Mononuclear cell (primary cell): ENCODE results near the gene TACR1. TPM values are rescaled to one million over a fixed set of nuclear protein-coding genes. Genes with fewer than 3 reads are reported as not detected.

Experiments
- H3K27me3 ChIP-seq: 2 replicates; pipeline ENCODE4 v1.6.0; 2011; ENCODE audit warnings: low read length, control low read depth; ENCODE audit not compliant: insufficient read depth
- H3K4me1 ChIP-seq: 2 replicates; pipeline ENCODE4 v1.5.1; 2011; ENCODE audit warnings: mild to moderate bottlenecking, low read length, control low read depth; ENCODE audit not compliant: insufficient read depth
- H3K4me3 ChIP-seq: 2 replicates; pipeline ENCODE4 v1.5.1; 2011; ENCODE audit warnings: mild to moderate bottlenecking, low read length, moderate library complexity
- H3K9me3 ChIP-seq: 2 replicates; pipeline ENCODE4 v1.5.1; 2011; ENCODE audit warnings: low read depth, mild to moderate bottlenecking, control low read depth, low read length
- total RNA-seq: library from RNA; depleted of rRNA; stranded (reverse); fragments of >200 nt; gene quantifications from one replicate; pipeline ENCODE4 v1.2.3, GENCODE V29; 2012

TACR1 gene
- total RNA-seq, 1 donor, result under 0.01 TPM

DNA sequence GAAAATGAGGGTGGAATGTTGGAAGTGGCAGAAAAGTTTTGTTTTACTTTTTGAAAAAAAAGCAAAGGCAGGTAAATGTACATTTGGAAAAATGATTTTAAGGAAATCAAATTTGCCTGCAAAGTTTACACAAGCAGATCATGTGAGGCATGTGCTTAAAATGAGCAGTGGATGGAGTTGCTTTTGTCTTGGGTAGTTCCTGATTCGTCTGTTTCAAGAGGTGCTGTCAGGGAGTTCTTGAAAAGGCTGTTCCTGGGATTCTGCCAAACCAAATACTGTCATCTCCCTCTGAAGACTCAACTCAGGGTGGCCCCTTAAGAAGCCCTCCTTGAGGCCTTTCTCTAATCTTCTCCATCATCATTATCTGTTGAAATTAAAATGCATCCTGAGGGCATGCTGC, 59.0 kb downstream of the TACR1 start:
- H3K4me1 ChIP-seq, result no peaks in the 10 kb centered on the region
- no peaks in the 10 kb centered on the region for H3K9me3 ChIP-seq
- no peaks in the 10 kb centered on the region for H3K27me3 ChIP-seq
- H3K4me3 ChIP-seq, result no peak overlapping the region

- H3K4me1 ChIP-seq, result no peaks in the 10 kb centered on the region
- no peak overlapping the region for H3K4me3 ChIP-seq
- H3K9me3 ChIP-seq, result no peaks in the 10 kb centered on the region
- H3K27me3 ChIP-seq, result no peaks in the 10 kb centered on the region
Measured at GRCh38 chr2:75139171-75139570, 60.1 kb downstream of the TACR1 start.

DNA sequence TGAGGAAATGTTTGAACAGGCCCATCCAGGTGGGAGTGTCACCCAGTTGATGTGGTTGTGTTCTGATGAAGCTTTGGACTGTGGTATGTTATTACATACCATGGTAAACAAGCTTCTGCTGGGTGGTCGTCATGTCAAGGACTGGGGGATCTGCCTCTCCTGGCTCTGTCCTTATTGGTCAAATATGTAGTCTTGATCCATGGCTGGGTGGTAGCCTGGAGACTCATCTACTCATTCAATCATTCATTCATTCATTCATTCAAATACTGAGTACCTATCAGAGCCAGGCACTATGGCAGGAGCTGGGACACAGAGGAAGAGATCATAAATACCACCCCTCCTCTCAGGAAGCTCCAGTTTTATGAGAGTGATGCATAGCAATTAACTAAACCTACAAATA, 60.8 kb downstream of the TACR1 start:
- H3K9me3 ChIP-seq, result no peaks in the 10 kb centered on the region
- H3K4me1 ChIP-seq, result no peaks in the 10 kb centered on the region
- no peaks in the 10 kb centered on the region for H3K27me3 ChIP-seq
- no peak overlapping the region for H3K4me3 ChIP-seq

GRCh38 chr2:75135776-75136400, 63.4 kb downstream of the TACR1 start:
- no peaks in the 10 kb centered on the region for H3K9me3 ChIP-seq
- no peaks in the 10 kb centered on the region for H3K4me1 ChIP-seq
- H3K4me3 ChIP-seq, result no peak overlapping the region
- no peaks in the 10 kb centered on the region for H3K27me3 ChIP-seq

- no peak overlapping the region for H3K4me3 ChIP-seq
- no peaks in the 10 kb centered on the region for H3K9me3 ChIP-seq
- no peaks in the 10 kb centered on the region for H3K4me1 ChIP-seq
- H3K27me3 ChIP-seq, result no peaks in the 10 kb centered on the region
Measured at GRCh38 chr2:75134860-75135259, 64.5 kb downstream of the TACR1 start.

GRCh38 chr2:75133621-75134570, 65.4 kb downstream of the TACR1 start:
- H3K27me3 ChIP-seq, result no peaks in the 10 kb centered on the region
- no peaks in the 10 kb centered on the region for H3K9me3 ChIP-seq
- H3K4me3 ChIP-seq, result no peak overlapping the region

GRCh38 chr2:75130171-75130570, 69.1 kb downstream of the TACR1 start:
- no peaks in the 10 kb centered on the region for H3K4me1 ChIP-seq
- H3K4me3 ChIP-seq, result no peak overlapping the region
- H3K9me3 ChIP-seq, result no peaks in the 10 kb centered on the region

More at GRCh38 chr2:75133621-75134570, 65.4 kb downstream of the TACR1 start:
- H3K4me1 ChIP-seq, result no peaks in the 10 kb centered on the region

GRCh38 chr2:75123876-75124275, 75.4 kb downstream of the TACR1 start:
- no peaks in the 10 kb centered on the region for H3K9me3 ChIP-seq
- H3K4me3 ChIP-seq, result no peak overlapping the region
- H3K27me3 ChIP-seq, result no peaks in the 10 kb centered on the region
- no peaks in the 10 kb centered on the region for H3K4me1 ChIP-seq

More at GRCh38 chr2:75130171-75130570, 69.1 kb downstream of the TACR1 start:
- H3K27me3 ChIP-seq, result no peaks in the 10 kb centered on the region

DNA sequence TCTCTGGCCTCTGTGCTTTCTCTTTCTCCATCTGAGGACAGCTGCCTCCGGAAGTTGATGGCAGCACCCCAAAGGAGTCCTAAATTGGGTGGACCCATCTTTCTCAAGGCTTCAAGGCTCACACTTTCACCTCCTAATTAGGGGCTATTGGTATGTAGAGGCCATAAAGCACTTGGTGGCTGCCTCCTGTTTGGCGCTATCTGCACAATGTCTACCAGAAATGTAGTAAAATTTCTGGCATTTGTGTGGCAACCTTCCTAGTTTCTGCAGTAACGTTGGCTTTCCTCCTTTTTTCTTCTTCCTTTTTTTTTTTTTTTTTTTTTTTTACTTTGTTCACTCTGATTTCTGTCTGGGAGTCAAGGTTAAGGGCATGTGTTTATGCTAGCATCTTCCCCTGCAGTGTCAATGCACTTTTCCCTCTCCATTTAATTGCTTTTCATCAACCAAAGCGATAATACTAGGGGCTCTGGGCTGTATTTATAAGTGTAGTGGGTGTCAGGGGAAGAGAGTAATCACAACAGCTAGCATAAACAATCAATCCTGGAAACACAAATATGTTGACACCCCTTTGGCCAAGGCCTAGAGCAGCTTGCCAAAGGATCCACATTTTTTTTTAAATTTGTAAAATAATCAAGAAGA, 86.0 kb downstream of the TACR1 start:
- H3K27me3 ChIP-seq, result no peaks in the 10 kb centered on the region
- no peaks in the 10 kb centered on the region for H3K4me1 ChIP-seq
- H3K4me3 ChIP-seq, result no peak overlapping the region
- no peaks in the 10 kb centered on the region for H3K9me3 ChIP-seq

- H3K4me3 ChIP-seq, result no peak overlapping the region
- H3K27me3 ChIP-seq, result no peaks in the 10 kb centered on the region
- H3K9me3 ChIP-seq, result no peaks in the 10 kb centered on the region
- H3K4me1 ChIP-seq, result no peaks in the 10 kb centered on the region
Measured at GRCh38 chr2:75108937-75109482, 90.3 kb downstream of the TACR1 start.

DNA sequence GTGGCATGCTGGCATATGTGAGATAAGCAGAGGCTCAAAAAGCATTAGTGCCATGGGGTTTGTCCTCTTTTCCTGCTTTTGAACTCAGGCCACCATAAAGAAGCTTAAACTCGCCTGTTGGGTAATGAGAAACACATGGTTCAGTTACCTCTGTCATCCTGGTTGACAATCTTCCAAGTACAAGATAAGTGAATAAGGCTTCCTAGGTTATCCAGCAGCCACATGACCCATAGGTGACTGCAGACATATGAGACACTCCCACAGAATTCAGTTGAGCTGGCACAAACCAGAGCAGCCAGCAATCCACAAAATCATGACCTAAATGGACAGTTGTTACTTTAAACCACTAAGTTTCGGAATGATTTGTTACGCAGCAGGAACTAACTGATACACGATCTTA, 97.3 kb downstream of the TACR1 start:
- Histone ChIP-seq H3K27me3 (no peaks in the 10 kb centered on the region), H3K4me1 (no peaks in the 10 kb centered on the region), H3K4me3 (no peak overlapping the region)

GRCh38 chr2:75100801-75101151, 98.5 kb downstream of the TACR1 start:
- no peaks in the 10 kb centered on the region for H3K27me3 ChIP-seq
- H3K4me1 ChIP-seq, result no peaks in the 10 kb centered on the region
- no peaks in the 10 kb centered on the region for H3K9me3 ChIP-seq
- H3K4me3 ChIP-seq, result no peak overlapping the region

More for the DNA sequence above, 97.3 kb downstream of the TACR1 start:
- H3K9me3 ChIP-seq, result no peaks in the 10 kb centered on the region

GRCh38 chr2:75100011-75100800, 99.1 kb downstream of the TACR1 start:
- no peaks in the 10 kb centered on the region for H3K27me3 ChIP-seq
- H3K9me3 ChIP-seq, result no peaks in the 10 kb centered on the region
- no peak overlapping the region for H3K4me3 ChIP-seq
- no peaks in the 10 kb centered on the region for H3K4me1 ChIP-seq

- Histone ChIP-seq H3K4me3 (no peak overlapping the region), H3K4me1 (no peaks in the 10 kb centered on the region), H3K27me3 (no peaks in the 10 kb centered on the region), H3K9me3 (no peaks in the 10 kb centered on the region)
Measured at GRCh38 chr2:75099521-75099922, 99.8 kb downstream of the TACR1 start.
